ENCODE data around the gene C10orf90. TPM values are rescaled to one million over a fixed set of nuclear protein-coding genes. Genes with fewer than 3 reads are reported as not detected.

C10orf90 gene
- total RNA-seq, 1 donor: 0.72 TPM

- Histone ChIP-seq H3K9me3 (ENCODE audit: low read depth, low read length) (no peaks in the 10 kb centered on the region), H3K4me2 (ENCODE audit: insufficient read depth, low read length) (no peak overlapping the region), H3K79me2 (ENCODE audit: insufficient read depth, low read length) (peaks cover 2% of the 10 kb centered on the region), H2AFZ (ENCODE audit: low read length) (no peak overlapping the region), H3K27me3 (ENCODE audit: insufficient read depth, low read length) (no peaks in the 10 kb centered on the region), H4K20me1 (ENCODE audit: insufficient read depth, low read length) (no peaks in the 10 kb centered on the region), H3K27ac (ENCODE audit: low read depth, low read length) (no peak overlapping the region), H3K4me3 (ENCODE audit: insufficient read depth, low read length) (no peak overlapping the region), H3K36me3 (ENCODE audit: insufficient read depth, low read length) (no peaks in the 10 kb centered on the region), H3K4me1 (ENCODE audit: insufficient read depth, low read length) (peaks cover 22% of the 10 kb centered on the region)
- DNase-seq (ENCODE audit: insufficient read length, low spot score, missing footprints): no peak
- TF ChIP-seq CTCF (IDR thresholded peaks at IDR 0.05; ENCODE audit: extremely low read depth, low read depth, low read length): no peak
These were observed 278.0 kb downstream of the C10orf90 start for GRCh38 chr10:126392469-126392868.

- no peak for TF ChIP-seq CTCF (IDR thresholded peaks at IDR 0.05; ENCODE audit: extremely low read depth, low read depth, low read length)
- Histone ChIP-seq H3K36me3 (ENCODE audit: insufficient read depth, low read length) (no peaks in the 10 kb centered on the region), H3K4me3 (ENCODE audit: insufficient read depth, low read length) (no peak overlapping the region), H3K4me1 (ENCODE audit: insufficient read depth, low read length) (peaks cover 18% of the 10 kb centered on the region), H3K79me2 (ENCODE audit: insufficient read depth, low read length) (peaks cover 6% of the 10 kb centered on the region), H3K4me2 (ENCODE audit: insufficient read depth, low read length) (no peak overlapping the region), H4K20me1 (ENCODE audit: insufficient read depth, low read length) (no peaks in the 10 kb centered on the region), H3K27ac (ENCODE audit: low read depth, low read length) (peak overlapping the region; percentile 54), H2AFZ (ENCODE audit: low read length) (no peak overlapping the region), H3K27me3 (ENCODE audit: insufficient read depth, low read length) (no peaks in the 10 kb centered on the region), H3K9me3 (ENCODE audit: low read depth, low read length) (no peaks in the 10 kb centered on the region)
- no peak for DNase-seq (ENCODE audit: insufficient read length, low spot score, missing footprints)
These were observed 278.4 kb downstream of the C10orf90 start for GRCh38 chr10:126392068-126392467.

- peak; percentile 74 for DNase-seq (ENCODE audit: insufficient read length, low spot score, missing footprints)
- no peaks in the 10 kb centered on the region for H3K9me3 ChIP-seq (ENCODE audit: low read depth, low read length)
These were observed 279.2 kb downstream of the C10orf90 start for GRCh38 chr10:126391192-126391885.

More at GRCh38 chr10:126391192-126391885, 279.2 kb downstream of the C10orf90 start:
- H3K4me2 ChIP-seq (ENCODE audit: insufficient read depth, low read length): peak overlapping the region; percentile 38
- no peaks in the 10 kb centered on the region for H3K36me3 ChIP-seq (ENCODE audit: insufficient read depth, low read length)
- H4K20me1 ChIP-seq (ENCODE audit: insufficient read depth, low read length): no peaks in the 10 kb centered on the region
- no peaks in the 10 kb centered on the region for H3K27me3 ChIP-seq (ENCODE audit: insufficient read depth, low read length)
- no peak overlapping the region for H3K4me3 ChIP-seq (ENCODE audit: insufficient read depth, low read length)
- peak overlapping the region; percentile 82 for H2AFZ ChIP-seq (ENCODE audit: low read length)
- H3K79me2 ChIP-seq (ENCODE audit: insufficient read depth, low read length): peaks cover 12% of the 10 kb centered on the region
- peak overlapping the region; percentile 54 for H3K27ac ChIP-seq (ENCODE audit: low read depth, low read length)
- H3K4me1 ChIP-seq (ENCODE audit: insufficient read depth, low read length): peaks cover 17% of the 10 kb centered on the region
- no peak for TF ChIP-seq CTCF (IDR thresholded peaks at IDR 0.05; ENCODE audit: extremely low read depth, low read depth, low read length)
